OCI-LY7 (cell line): ENCODE data around the gene SCPEP1.

ENCODE experiments used
- EZH2phosphoT487 ChIP-seq: fragments of 200-600 bp; sonication (generic); IDR thresholded peaks from 2 replicates; pipeline ENCODE4 v1.6.1; 2018; ENCODE audit warnings: low read depth, borderline replicate concordance, mild to moderate bottlenecking, mixed run types, antibody characterized with exemption, low read length, moderate library complexity, mixed read lengths
- TF ChIP-seq, protein P1 (sequence below): fragments of 200-600 bp; sonication (generic); conservative IDR thresholded peaks from 2 replicates; pipeline ENCODE4 v1.5.1; 2014; ENCODE audit warnings: mild to moderate bottlenecking, antibody characterized with exemption, low read length, moderate library complexity, mixed read lengths

DNA sequence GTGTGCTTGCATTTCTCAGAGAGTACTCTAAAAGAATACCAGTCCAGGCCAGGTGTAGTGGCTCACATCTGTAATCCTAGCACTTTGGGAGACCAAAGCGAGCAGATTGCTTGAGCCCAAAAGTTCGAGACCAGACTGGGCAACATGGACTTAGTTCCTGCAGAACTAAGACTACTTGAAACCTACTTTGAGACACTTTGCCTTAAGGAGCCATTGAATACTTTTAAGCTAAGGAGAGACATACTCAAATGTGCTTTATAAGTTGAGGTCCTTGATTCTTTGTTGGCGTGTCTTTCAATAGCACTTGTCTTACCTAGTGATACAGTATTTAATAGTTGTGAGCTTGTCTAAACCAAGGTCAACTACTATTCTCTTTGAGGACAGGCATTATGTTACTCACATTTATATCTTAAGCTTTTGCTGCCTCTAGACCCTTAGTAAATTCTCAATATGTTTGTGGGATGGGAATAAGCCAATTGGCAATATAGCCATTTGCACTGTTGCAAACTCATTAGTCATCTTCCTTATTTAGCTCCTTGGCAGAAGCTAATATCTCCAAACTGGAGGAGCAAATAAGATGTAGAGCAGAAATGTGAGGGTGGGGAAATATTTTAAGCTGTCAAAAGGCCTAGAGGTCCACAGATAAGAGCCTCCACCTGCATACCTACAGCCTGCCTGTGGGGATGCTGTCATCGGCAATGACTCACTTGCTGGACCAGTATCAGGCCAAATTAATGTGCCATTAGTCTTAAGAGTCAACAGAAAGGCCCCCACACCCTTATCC is 16.3 kb downstream of the SCPEP1 start:
- TF ChIP-seq, protein P1, sequence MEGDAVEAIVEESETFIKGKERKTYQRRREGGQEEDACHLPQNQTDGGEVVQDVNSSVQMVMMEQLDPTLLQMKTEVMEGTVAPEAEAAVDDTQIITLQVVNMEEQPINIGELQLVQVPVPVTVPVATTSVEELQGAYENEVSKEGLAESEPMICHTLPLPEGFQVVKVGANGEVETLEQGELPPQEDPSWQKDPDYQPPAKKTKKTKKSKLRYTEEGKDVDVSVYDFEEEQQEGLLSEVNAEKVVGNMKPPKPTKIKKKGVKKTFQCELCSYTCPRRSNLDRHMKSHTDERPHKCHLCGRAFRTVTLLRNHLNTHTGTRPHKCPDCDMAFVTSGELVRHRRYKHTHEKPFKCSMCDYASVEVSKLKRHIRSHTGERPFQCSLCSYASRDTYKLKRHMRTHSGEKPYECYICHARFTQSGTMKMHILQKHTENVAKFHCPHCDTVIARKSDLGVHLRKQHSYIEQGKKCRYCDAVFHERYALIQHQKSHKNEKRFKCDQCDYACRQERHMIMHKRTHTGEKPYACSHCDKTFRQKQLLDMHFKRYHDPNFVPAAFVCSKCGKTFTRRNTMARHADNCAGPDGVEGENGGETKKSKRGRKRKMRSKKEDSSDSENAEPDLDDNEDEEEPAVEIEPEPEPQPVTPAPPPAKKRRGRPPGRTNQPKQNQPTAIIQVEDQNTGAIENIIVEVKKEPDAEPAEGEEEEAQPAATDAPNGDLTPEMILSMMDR, result no peak
- no peak for TF ChIP-seq EZH2phosphoT487
